ENCODE results near the gene NCOA1. TPM values are rescaled to one million over a fixed set of nuclear protein-coding genes. Genes with fewer than 3 reads are reported as not detected.
A peak's percentile ranks its signal among the peaks of the same experiment; 100 is the strongest.

Gene NCOA1
- polyA plus RNA-seq, 1 donor (not counting 4 experiments of a cell fraction or from before 2014, with no cell fraction given), result 5.0 TPM

GRCh38 chr2:24792874-24793760, 302.1 kb downstream of the NCOA1 start, which contains the start of the genes CENPO and PTRHD1:
CENPO (plus strand) TSS chr2:24793425; CDS start chr2:24793920, 495 bp downstream.
PTRHD1 (minus strand) TSS chr2:24793391; CDS start chr2:24793377, 14 bp downstream.
- Histone ChIP-seq H2AFZ (ENCODE audit: control insufficient read depth, low read length) (peak within 1 kb of the TSS; percentile 99), H3K36me3 (ENCODE audit: control insufficient read depth in 2 of 2, extremely low read depth in 1 of 2, insufficient read depth in 2 of 2, low read length in 2 of 2) (peaks cover 1 to 3% of the 10 kb centered on the region in 2 experiments), H4K20me1 (ENCODE audit: control insufficient read depth, extremely low read depth, insufficient read depth, low read length) (no peaks in the 10 kb centered on the region), H3K4me3 (ENCODE audit: control insufficient read depth in 2 of 3, extremely low read depth in 1 of 3, insufficient read depth in 2 of 3, low read depth in 1 of 3, low read length in 3 of 3) (peak within 1 kb of the TSS; percentile 81 to 92 (median 90)), H3K4me2 (ENCODE audit: control insufficient read depth, extremely low read depth, insufficient read depth, low read depth, low read length) (peak within 1 kb of the TSS; percentile 93), H3K4me1 (ENCODE audit: control insufficient read depth, extremely low read depth, insufficient read depth, low read length) (peaks cover 26% of the 10 kb centered on the region), H3K9me3 (ENCODE audit: control insufficient read depth, low read depth, low read length) (no peaks in the 10 kb centered on the region), H3K9me1 (ENCODE audit: control insufficient read depth, extremely low read depth, insufficient read depth, low read length) (no peaks in the 10 kb centered on the region), H3K79me2 (ENCODE audit: control insufficient read depth, insufficient read depth, low read length) (peaks cover 45% of the 10 kb centered on the region), H3K27ac (ENCODE audit: control insufficient read depth, insufficient read depth, low read length) (peak within 1 kb of the TSS; percentile 99), H3K9ac (ENCODE audit: control insufficient read depth, extremely low read depth, insufficient read depth, low read length) (peak within 1 kb of the TSS; percentile 99), H3K27me3 (ENCODE audit: control insufficient read depth, extremely low read depth, insufficient read depth, low read length) (no peaks in the 10 kb centered on the region)
- FAIRE-seq (no peak), DNase-seq (ENCODE audit: low read depth, low spot score) (peak; percentile 86)
- dilution Hi-C loops (cut with MboI; ENCODE audit: extremely low pct_ligation_motif_present, low sequenced_read_pairs), result no loop called here
- TF ChIP-seq EZH2 (IDR thresholded peaks at IDR 0.05; ENCODE audit: low read length) (no peak), CTCF (optimal IDR thresholded peaks at IDR 0.05 in 1 of 3, IDR thresholded peaks at IDR 0.05 in 1 of 3, conservative IDR thresholded peaks at IDR 0.05 in 1 of 3; ENCODE audit: extremely low read depth in 1 of 3, insufficient read depth in 2 of 3, low read length in 3 of 3) (peak; percentile 56 to 84 (median 67))

GRCh38 chr2:24793761-24794435, 302.8 kb downstream of the NCOA1 start:
- H3K9ac ChIP-seq (ENCODE audit: control insufficient read depth, extremely low read depth, insufficient read depth, low read length), result peak overlapping the region; percentile 99
- no peaks in the 10 kb centered on the region for H3K9me3 ChIP-seq (ENCODE audit: control insufficient read depth, low read depth, low read length)
- H3K4me3 ChIP-seq (ENCODE audit: control insufficient read depth in 2 of 3, extremely low read depth in 1 of 3, insufficient read depth in 2 of 3, low read depth in 1 of 3, low read length in 3 of 3), result peak overlapping the region; percentile 81 to 92 (median 90)
- dilution Hi-C loops (cut with MboI; ENCODE audit: extremely low pct_ligation_motif_present, low sequenced_read_pairs), result no loop called here
- H3K27ac ChIP-seq (ENCODE audit: control insufficient read depth, insufficient read depth, low read length), result peak overlapping the region; percentile 99
- H2AFZ ChIP-seq (ENCODE audit: control insufficient read depth, low read length), result peak overlapping the region; percentile 99
- H4K20me1 ChIP-seq (ENCODE audit: control insufficient read depth, extremely low read depth, insufficient read depth, low read length), result no peaks in the 10 kb centered on the region
- H3K36me3 ChIP-seq (ENCODE audit: control insufficient read depth in 2 of 2, extremely low read depth in 1 of 2, insufficient read depth in 2 of 2, low read length in 2 of 2), result peaks cover 1 to 3% of the 10 kb centered on the region in 2 experiments
- H3K9me1 ChIP-seq (ENCODE audit: control insufficient read depth, extremely low read depth, insufficient read depth, low read length), result no peaks in the 10 kb centered on the region
- peak overlapping the region; percentile 93 for H3K4me2 ChIP-seq (ENCODE audit: control insufficient read depth, extremely low read depth, insufficient read depth, low read depth, low read length)
- no peaks in the 10 kb centered on the region for H3K27me3 ChIP-seq (ENCODE audit: control insufficient read depth, extremely low read depth, insufficient read depth, low read length)
- no peak for DNase-seq (ENCODE audit: low read depth, low spot score)
- peaks cover 50% of the 10 kb centered on the region for H3K79me2 ChIP-seq (ENCODE audit: control insufficient read depth, insufficient read depth, low read length)
- FAIRE-seq, result no peak
- peaks cover 26% of the 10 kb centered on the region for H3K4me1 ChIP-seq (ENCODE audit: control insufficient read depth, extremely low read depth, insufficient read depth, low read length)
- TF ChIP-seq CTCF (optimal IDR thresholded peaks at IDR 0.05 in 1 of 3, IDR thresholded peaks at IDR 0.05 in 1 of 3, conservative IDR thresholded peaks at IDR 0.05 in 1 of 3; ENCODE audit: extremely low read depth in 1 of 3, insufficient read depth in 2 of 3, low read length in 3 of 3), result no peak
- TF ChIP-seq EZH2 (IDR thresholded peaks at IDR 0.05; ENCODE audit: low read length), result no peak

Measured in keratinocyte (primary cell).